Colonic mucosa (tissue), 4 donors: ENCODE measurements around the gene RPS6KA3. TPM values are rescaled to one million over a fixed set of nuclear protein-coding genes. Genes with fewer than 3 reads are reported as not detected.

ENCODE experiments used
- DNase-seq: peaks from one replicate; pipeline ENCODE4 v3.0.0-alpha.2; 2020
- H3K27ac ChIP-seq: fragments of 200-600 bp; one replicate; pipeline ENCODE4 v1.8.0; 2021
- H3K27me3 ChIP-seq: fragments of 200-600 bp; one replicate; pipeline ENCODE4 v1.8.0; 2021
- H3K36me3 ChIP-seq: fragments of 200-600 bp; one replicate; pipeline ENCODE4 v1.8.0; 2021
- H3K4me1 ChIP-seq: fragments of 200-600 bp; one replicate; pipeline ENCODE4 v1.8.0; 2021; ENCODE audit warnings: mild to moderate bottlenecking
- H3K4me3 ChIP-seq: fragments of 200-600 bp; one replicate; pipeline ENCODE4 v1.8.0; 2021
- H3K9ac ChIP-seq, 2 donors: one replicate each; pipeline ENCODE4 v1.7.0; 2013; ENCODE audit warnings: control low read depth in 2 of 2, low read depth in 2 of 2, low read length in 2 of 2
- H3K9me3 ChIP-seq: fragments of 200-600 bp; one replicate; pipeline ENCODE4 v1.8.0; 2021
- intact Hi-C: fragments of 100-400 bp; cut with DNase I; formaldehyde crosslinking; loops from one replicate; pipeline ENCODE4 v1.14.1; 2022
- total RNA-seq, 2 donors: library from RNA; stranded (reverse); fragmentation: NEBNext Ultra II Directional in 1 of 2; extraction: Animal tissue kit (Norgen Biotek cat#: 25700) in 1 of 2; gene quantifications; one replicate each; pipeline ENCODE4 v1.2.1, GENCODE V29; 2021
- TF ChIP-seq, protein P1 (sequence below): fragments of 200-600 bp; IDR thresholded peaks from one replicate; pipeline ENCODE4 v1.8.0; 2022; ENCODE audit warnings: antibody characterized with exemption, mild to moderate bottlenecking
- donor health status: healthy.
- donor health status: DM: no; HTN: no; CAD: no.
- donor health status: DM: no; HTN: no; CAD: no.

The RPS6KA3 gene
- total RNA-seq, 2 donors from 2014 or later = 77.0 to 110 TPM

DNA sequence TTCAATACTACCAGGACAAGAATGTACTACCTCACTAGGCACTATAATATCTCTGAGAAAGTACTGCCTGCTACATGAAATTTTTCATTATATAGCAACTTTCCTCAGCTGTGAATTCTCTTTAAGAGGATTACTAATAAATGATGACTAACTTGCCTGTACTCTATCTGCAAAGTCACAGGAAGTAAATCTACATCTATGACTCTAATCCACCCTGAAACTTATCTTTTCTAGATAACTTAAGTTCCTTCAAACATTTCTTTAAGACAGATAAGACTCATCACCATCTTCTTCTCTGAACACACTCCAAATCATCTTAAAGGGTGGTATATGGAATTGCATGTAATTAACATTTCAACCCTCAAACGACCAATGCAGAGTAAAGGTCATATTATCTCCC, 28.8 kb downstream of the RPS6KA3 start:
- intact Hi-C loops = no loop called here
- TF ChIP-seq, protein P1, sequence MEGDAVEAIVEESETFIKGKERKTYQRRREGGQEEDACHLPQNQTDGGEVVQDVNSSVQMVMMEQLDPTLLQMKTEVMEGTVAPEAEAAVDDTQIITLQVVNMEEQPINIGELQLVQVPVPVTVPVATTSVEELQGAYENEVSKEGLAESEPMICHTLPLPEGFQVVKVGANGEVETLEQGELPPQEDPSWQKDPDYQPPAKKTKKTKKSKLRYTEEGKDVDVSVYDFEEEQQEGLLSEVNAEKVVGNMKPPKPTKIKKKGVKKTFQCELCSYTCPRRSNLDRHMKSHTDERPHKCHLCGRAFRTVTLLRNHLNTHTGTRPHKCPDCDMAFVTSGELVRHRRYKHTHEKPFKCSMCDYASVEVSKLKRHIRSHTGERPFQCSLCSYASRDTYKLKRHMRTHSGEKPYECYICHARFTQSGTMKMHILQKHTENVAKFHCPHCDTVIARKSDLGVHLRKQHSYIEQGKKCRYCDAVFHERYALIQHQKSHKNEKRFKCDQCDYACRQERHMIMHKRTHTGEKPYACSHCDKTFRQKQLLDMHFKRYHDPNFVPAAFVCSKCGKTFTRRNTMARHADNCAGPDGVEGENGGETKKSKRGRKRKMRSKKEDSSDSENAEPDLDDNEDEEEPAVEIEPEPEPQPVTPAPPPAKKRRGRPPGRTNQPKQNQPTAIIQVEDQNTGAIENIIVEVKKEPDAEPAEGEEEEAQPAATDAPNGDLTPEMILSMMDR = no peak
- Histone ChIP-seq H3K9me3 (no peaks in the 10 kb centered on the region), H3K4me1 (no peaks in the 10 kb centered on the region), H3K9ac (no peak overlapping the region), H3K36me3 (no peaks in the 10 kb centered on the region), H3K27me3 (no peaks in the 10 kb centered on the region), H3K27ac (no peak overlapping the region), H3K4me3 (no peak overlapping the region)
- DNase-seq = no peak

DNA sequence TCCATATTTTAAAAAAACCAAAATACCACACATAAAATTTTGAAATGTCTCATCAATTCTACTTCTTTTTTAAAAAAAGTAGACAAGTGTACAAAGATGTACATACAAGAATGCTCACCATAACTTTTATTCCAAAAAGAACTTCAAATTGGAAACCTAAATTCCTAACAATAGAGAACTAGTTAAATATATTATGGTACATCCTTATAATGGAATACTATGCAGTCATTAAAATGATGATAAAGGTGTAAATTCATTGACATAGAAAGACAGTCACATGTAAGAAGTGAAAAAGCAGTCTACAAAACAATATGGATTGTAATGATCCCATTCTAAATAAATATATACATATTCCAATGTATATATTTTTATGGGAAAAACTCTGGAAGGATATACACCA, 31.0 kb downstream of the RPS6KA3 start:
- H3K4me3 ChIP-seq = no peak overlapping the region
- no peaks in the 10 kb centered on the region for H3K36me3 ChIP-seq
- no peak for DNase-seq
- TF ChIP-seq, protein P1 = no peak
- no peak overlapping the region for H3K9ac ChIP-seq
- H3K27me3 ChIP-seq = no peaks in the 10 kb centered on the region
- intact Hi-C loops = no loop called here
- H3K27ac ChIP-seq = no peak overlapping the region
- no peaks in the 10 kb centered on the region for H3K9me3 ChIP-seq
- H3K4me1 ChIP-seq = no peaks in the 10 kb centered on the region

DNA sequence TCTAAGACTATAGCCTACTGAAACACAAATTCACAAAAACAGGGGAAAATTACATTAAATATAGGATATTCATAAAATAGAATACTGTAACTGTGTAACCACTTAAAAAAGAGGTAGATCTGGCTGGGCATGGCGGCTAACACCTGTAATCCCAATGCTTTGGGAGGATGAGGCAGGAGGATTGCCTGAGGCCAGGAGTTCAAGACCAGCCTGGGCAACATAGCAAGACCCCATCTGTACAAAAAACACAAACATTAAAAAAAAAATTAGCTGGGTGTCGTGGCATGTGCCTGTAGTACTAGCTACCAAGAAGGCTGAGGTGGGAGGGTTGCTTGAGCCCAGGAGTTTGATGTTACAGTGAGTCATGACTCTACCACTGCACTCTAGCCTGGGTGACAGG, 33.4 kb downstream of the RPS6KA3 start:
- TF ChIP-seq, protein P1 = no peak
- intact Hi-C loops = no loop called here
- H3K9me3 ChIP-seq = no peaks in the 10 kb centered on the region

DNA sequence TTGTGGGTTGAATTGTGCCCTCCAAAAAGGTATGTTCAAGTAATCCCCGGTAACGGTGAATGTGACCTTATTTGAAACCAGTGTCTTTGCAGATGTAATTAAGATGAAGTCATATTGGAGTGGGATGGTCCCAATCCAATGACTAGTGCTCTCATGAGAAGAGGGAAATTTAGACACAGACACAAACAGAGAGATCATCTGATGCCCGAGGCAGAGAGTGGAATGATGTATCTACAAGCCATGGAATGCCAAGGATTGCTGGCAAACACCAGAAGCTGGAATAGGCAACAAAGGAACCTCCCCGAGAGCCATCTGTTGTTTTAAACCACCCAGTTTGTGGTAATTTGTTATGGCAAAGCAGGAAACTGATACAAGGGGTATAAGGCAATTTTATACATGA, 35.1 kb downstream of the RPS6KA3 start:
- H3K27ac ChIP-seq = no peak overlapping the region
- no peaks in the 10 kb centered on the region for H3K9me3 ChIP-seq
- no peaks in the 10 kb centered on the region for H3K36me3 ChIP-seq
- intact Hi-C loops = no loop called here
- TF ChIP-seq, protein P1 = no peak
- H3K27me3 ChIP-seq = no peaks in the 10 kb centered on the region
- DNase-seq = no peak
- no peak overlapping the region for H3K4me3 ChIP-seq
- H3K9ac ChIP-seq = no peak overlapping the region
- H3K4me1 ChIP-seq = no peaks in the 10 kb centered on the region

More for the DNA sequence above, 33.4 kb downstream of the RPS6KA3 start:
- Histone ChIP-seq H3K27me3 (no peaks in the 10 kb centered on the region), H3K36me3 (no peaks in the 10 kb centered on the region), H3K9ac (no peak overlapping the region), H3K27ac (no peak overlapping the region), H3K4me3 (no peak overlapping the region), H3K4me1 (no peaks in the 10 kb centered on the region)
- no peak for DNase-seq

DNA sequence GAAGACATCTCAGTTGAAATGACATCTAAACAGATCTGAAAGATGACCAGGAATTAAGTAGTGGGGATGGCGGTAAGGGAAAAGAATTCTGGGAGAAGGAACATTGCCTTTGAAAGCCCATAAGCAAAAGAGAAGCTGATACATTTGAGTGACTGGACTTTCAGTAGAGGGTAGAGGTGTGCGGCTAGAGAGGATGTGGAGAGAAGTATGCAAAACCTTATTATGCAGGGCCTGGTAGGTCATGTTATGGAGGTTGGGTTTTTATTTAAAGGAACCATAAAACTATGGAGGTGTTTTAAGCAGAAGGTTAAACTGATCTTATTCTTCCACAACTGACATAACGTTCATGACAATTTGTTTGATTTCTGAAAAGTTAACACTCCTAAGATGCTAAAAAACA, 36.3 kb downstream of the RPS6KA3 start:
- no peak overlapping the region for H3K4me3 ChIP-seq
- intact Hi-C loops = no loop called here
- H3K36me3 ChIP-seq = no peaks in the 10 kb centered on the region
- DNase-seq = no peak
- H3K27me3 ChIP-seq = no peaks in the 10 kb centered on the region
- H3K9ac ChIP-seq = no peak overlapping the region
- H3K27ac ChIP-seq = no peak overlapping the region
- no peaks in the 10 kb centered on the region for H3K9me3 ChIP-seq
- TF ChIP-seq, protein P1 = no peak
- no peaks in the 10 kb centered on the region for H3K4me1 ChIP-seq

DNA sequence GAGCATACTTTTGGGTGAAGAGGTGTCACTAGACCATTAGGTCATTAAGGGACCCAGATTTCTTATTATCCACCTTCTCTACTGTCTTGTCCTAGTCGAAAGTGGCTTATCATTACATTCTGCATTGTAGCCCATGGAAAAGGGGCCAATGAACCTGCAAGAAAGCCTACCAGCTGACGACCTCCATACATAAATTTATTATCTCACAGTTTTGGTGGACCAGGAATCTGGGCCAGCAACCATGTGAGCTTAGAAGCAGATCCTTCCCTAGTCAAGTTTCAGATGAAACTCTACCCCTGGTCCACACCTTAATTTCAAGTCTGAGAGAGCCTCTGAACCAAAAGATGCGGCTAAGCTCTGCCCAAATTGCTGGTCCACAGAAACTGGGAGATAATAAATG, 37.6 kb downstream of the RPS6KA3 start:
- Histone ChIP-seq H3K27ac (no peak overlapping the region), H3K36me3 (no peaks in the 10 kb centered on the region), H3K4me3 (no peak overlapping the region), H3K9ac (no peak overlapping the region), H3K9me3 (no peaks in the 10 kb centered on the region), H3K27me3 (no peaks in the 10 kb centered on the region), H3K4me1 (no peaks in the 10 kb centered on the region)
- no peak for DNase-seq
- intact Hi-C loops = no loop called here
- TF ChIP-seq, protein P1 = no peak
